Activated CD8-positive, alpha-beta memory T cell treated with anti-CD3 and anti-CD28 coated beads for 48 hours (primary cell): ENCODE results near the gene DOK7.

Source experiments
- DNase-seq, 3 experiments: peaks; one replicate each; pipeline ENCODE4 v3.0.0-alpha.2; 2020; ENCODE audit warnings: low read depth in 2 of 3, low spot score in 2 of 3

Gene DOK7

GRCh38 chr4:3427706-3428446 lies 35.2 kb upstream of the DOK7 start:
- no peak for DNase-seq

DNA sequence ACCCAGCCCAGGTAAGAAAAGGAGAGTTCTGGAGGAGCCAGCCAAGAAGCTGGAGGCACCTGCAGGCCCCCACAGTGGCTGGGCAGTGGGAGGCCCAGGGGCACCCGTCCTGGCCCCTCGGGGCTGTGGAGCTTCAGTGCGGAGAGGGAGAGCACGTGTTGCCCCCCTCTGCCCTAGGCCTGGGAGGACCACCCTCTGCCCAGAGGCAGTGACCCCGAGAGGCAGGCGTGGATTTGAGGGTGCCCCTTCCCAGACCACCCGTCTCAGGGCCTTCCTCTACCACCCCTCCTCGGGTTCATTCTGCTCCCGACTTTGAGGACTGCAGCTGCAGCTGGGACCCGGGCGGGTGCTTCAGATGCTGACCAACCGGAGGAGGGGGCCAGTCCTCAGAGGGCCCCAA lies 33.5 kb upstream of the DOK7 start:
- no peak for DNase-seq

- no peak for DNase-seq
Observed at GRCh38 chr4:3430524-3430923, 32.6 kb upstream of the DOK7 start.

GRCh38 chr4:3431446-3431993 lies 31.6 kb upstream of the DOK7 start:
- no peak for DNase-seq

DNA sequence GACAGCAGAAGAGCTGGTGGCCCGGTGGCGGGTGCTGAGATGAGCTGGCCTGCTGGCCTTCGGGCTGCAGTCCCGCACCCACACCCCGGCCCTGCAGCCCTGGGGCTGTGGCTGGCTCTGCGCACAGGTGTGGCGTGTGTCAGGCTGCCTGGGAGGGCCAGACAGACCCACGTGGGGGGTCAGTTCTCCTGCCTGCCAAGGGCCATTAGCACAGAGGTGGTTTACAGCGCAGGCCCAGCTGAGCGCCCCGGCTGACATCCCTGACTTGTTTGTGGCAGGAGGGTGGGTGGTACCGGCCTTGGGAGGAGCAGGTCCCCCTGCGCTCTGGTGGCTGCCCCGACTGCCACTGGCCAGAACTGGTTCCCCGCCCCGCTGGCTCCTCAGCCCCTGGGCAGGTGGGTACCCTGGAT lies 30.7 kb upstream of the DOK7 start:
- DNase-seq: no peak

GRCh38 chr4:3433138-3433869 lies 29.8 kb upstream of the DOK7 start:
- no peak for DNase-seq

GRCh38 chr4:3434881-3435685 lies 28.0 kb upstream of the DOK7 start:
- DNase-seq: no peak

DNA sequence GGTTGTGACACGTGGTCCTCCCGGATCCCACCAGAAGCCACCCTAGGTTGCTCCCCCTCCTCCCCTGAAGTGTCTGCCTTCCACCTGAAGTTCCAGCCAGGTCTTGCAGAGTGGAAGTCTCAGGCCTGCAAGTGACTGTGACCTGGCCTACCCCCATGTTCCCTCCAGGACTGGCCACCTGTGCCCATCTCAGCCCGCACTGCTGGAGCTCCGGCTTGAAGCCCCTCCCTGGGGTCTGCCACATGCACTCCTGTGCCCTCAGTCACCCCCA lies 27.5 kb upstream of the DOK7 start:
- no peak for DNase-seq

GRCh38 chr4:3436048-3436797 lies 26.9 kb upstream of the DOK7 start:
- no peak for DNase-seq

DNA sequence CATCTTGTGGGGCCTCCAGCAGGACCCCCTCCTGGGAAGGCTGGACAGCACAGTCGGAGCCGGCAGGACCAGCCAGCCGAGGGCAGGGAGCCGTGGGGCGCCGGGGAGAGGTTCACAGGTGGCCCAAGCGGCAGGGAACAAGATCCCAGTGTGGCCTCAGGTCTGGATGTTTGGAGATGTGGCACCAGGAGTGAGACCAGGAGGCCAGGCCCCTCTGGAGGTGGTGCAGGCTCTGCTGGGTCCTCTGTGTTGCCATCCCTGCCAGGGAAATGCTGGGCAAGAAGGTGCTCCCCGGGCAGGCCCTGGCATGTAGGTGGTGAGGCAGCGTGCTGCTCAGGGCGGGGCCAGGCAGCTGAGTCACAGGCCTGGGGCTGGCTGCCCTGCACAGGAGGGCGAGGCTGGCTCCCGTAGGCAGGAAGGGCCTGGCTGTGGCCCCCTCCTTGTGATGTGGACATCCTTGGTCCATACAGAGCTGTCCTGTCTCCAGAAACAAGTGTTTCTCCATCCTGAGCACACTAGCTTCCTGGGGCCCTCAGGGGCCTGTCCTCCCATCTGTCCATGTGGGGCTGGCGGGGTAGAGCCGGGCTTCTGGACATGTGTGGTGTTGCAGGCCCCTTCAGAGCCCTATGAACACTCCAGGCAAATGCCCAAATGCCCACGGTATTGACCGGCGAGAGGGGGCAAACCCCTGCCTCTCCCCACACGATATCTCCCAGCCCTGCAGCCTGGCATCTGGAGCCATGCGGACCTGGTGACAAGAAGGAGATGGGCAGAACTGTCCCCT lies 26.1 kb upstream of the DOK7 start:
- DNase-seq: no peak

DNA sequence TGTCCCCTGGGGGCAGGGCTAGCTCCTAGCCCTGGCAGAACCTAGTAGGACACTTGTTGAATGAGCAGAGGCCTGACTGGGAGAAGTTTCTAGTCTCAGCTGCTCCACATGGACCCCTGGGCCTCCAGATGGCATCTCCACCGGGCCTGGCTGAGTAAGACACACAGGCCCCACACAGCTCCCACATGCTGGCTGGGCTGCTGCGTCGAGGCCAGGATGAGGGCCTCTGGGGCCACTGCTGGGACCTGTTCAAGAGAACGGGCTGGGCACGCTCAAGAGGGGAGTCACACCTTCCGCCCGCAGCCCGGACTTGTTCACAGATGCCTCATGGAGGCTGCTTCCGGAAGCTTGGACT lies 25.5 kb upstream of the DOK7 start:
- DNase-seq: no peak

GRCh38 chr4:3437998-3438846 lies 24.9 kb upstream of the DOK7 start:
- no peak for DNase-seq

- DNase-seq: no peak
Observed at GRCh38 chr4:3438847-3439180, 24.3 kb upstream of the DOK7 start.

DNA sequence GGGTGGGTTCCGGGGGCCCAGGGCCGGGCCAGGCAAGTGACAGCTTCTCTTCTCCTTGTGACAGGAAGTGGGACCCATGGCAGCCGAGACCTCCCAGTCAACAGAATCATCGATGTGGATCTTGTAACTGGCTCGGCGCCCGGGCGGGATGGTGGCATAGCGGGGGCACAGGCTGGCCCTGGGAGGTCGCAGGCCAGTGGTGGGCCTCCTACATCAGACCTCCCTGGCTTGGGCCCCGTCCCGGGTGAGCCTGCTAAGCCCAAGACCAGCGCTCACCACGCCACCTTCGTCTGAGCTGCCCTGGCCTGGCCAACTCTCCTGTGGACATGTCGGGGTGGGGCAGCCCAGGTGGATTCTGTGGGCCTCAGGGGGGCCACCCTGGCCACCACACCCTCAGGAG lies 23.7 kb upstream of the DOK7 start:
- DNase-seq: no peak

- no peak for DNase-seq
Observed at GRCh38 chr4:3440011-3440410, 23.1 kb upstream of the DOK7 start.

DNA sequence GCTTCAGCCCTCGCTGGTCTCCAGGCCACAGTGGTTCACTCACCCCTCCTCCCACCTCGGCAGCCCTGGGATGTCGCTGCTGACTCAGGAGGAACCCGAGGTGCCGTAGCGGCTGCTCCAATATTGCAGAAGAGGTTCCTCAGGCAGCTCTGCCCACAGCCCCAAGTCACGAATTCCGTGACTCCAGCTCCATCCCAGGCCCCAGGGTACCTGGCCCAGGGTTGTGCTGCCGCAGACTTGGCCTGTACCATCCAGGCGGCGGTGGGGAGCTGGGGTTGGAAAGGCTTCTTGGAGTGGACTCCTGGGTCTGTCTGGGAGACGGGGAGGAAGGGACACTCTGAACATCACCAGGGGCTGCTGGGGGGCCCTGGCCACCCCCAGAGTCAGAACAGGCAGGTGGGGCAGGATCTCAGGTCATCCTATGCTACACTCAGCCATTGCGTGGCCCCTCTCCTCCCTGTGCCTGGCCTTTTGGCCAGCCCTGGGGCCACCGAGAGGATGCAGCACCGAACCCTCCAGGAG lies 22.1 kb upstream of the DOK7 start:
- DNase-seq: no peak

GRCh38 chr4:3441501-3442459 lies 21.3 kb upstream of the DOK7 start, which contains the start of gene HGFAC:
Gene HGFAC, plus strand, starts transcription at chr4:3441968. Its CDS starts 34 bp downstream, at chr4:3442002.
- no peak for DNase-seq

- no peak for DNase-seq
Observed at GRCh38 chr4:3442460-3442958, 20.6 kb upstream of the DOK7 start.
